ENCODE measurements around the gene CALY. TPM values are rescaled to one million over a fixed set of nuclear protein-coding genes. Genes with fewer than 3 reads are reported as not detected.

CALY gene
- total RNA-seq, 1 experiment from 2014 or later: 1.9 TPM

DNA sequence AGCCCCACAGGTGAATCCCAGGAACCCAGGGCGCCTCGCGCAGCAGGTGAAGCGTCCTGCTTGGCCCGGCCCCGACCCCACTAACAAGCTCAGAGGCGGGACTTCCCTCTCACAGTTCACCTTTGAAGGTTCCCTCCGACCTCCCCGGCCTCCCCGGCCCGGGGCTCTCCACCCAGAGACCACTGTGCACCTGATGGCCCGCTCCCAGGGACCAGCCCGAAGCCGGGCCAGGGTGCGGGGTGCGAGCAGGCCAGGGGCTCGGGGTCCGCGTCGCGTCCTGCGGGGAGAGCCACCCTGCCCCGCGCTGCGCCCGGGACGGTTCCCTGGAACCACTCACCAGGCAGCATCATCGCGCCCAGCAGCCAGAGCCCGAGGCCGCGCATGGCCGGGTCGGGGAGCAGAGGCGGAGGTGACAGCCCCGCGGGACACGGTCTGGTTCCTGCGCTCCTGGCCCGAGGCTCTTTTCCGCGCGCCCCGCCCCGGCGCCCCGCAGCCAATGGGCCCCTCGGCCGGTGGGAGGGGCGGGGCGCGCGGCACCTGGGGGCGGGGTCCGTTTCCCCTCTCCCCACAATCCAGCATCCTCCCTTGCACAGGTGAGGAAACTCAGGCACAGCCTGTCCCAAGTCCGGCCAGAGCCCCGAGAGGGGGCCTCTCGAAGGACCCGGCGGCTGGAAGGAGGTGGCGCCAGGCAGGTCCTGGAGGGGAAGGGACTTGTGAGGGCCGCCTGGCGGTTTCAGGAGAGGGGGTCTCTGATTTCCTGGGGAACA, 60.1 kb downstream of the CALY start, which contains the start of gene ADAM8:
ADAM8 (minus strand) TSS at position 434 of the 767 bp plus-strand sequence; CDS start at position 383, 51 bp downstream.
- 0 out of 2 replicates have a peak, but pooled peaks have one; percentile 5 for ATAC-seq
- no peak within 1 kb of the TSS for H3K27ac ChIP-seq (ENCODE audit: low read length)
- POLR2A ChIA-PET: no interaction called here
- H3K4me1 ChIP-seq (ENCODE audit: control insufficient read depth, insufficient read depth, low read length): peaks cover 44% of the 10 kb centered on the region
- H3K4me3 ChIP-seq (ENCODE audit: low read depth in 2 of 2, low read length in 2 of 2): no peak within 1 kb of the TSS
- CTCF ChIA-PET: interaction anchor here (1.2 kb wide), 1 partner anchor 53 kb away, joined by 3 read pairs; no protein-coding TSS in a partner anchor
- no peaks in the 10 kb centered on the region for H3K36me3 ChIP-seq (ENCODE audit: control insufficient read depth, insufficient read depth, low read length)
- TF ChIP-seq, protein P1, sequence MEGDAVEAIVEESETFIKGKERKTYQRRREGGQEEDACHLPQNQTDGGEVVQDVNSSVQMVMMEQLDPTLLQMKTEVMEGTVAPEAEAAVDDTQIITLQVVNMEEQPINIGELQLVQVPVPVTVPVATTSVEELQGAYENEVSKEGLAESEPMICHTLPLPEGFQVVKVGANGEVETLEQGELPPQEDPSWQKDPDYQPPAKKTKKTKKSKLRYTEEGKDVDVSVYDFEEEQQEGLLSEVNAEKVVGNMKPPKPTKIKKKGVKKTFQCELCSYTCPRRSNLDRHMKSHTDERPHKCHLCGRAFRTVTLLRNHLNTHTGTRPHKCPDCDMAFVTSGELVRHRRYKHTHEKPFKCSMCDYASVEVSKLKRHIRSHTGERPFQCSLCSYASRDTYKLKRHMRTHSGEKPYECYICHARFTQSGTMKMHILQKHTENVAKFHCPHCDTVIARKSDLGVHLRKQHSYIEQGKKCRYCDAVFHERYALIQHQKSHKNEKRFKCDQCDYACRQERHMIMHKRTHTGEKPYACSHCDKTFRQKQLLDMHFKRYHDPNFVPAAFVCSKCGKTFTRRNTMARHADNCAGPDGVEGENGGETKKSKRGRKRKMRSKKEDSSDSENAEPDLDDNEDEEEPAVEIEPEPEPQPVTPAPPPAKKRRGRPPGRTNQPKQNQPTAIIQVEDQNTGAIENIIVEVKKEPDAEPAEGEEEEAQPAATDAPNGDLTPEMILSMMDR (IDR thresholded peaks at IDR 0.05): no peak
- no peak for TF ChIP-seq TCF7L2 (IDR thresholded peaks at IDR 0.05; ENCODE audit: low read depth, low read length)
- no peak for TF ChIP-seq REST (IDR thresholded peaks at IDR 0.05; ENCODE audit: insufficient read depth in 1 of 2, low read depth in 2 of 2, low read length in 1 of 2)
- TF ChIP-seq POLR2AphosphoS5 (IDR thresholded peaks at IDR 0.05; ENCODE audit: low read depth, low read length): no peak
- no peak for TF ChIP-seq SIN3A (IDR thresholded peaks at IDR 0.05; ENCODE audit: borderline replicate concordance, insufficient read depth, low read depth, low read length)
- BruUV-seq (replicated peaks): no TSS peak
- no peak for DNase-seq (ENCODE audit: low read depth, low spot score)
- no peaks in the 10 kb centered on the region for H3K9me3 ChIP-seq (ENCODE audit: control insufficient read depth, insufficient read depth, low read depth, low read length)
- intact Hi-C loops (cut with micrococcal nuclease; ENCODE audit: unreplicated experiment) (no loop called here), in situ Hi-C loops (cut with HindIII; ENCODE audit: low pct_unique_long_range_greater_than_20kb, low sequenced_read_pairs) (no loop called here)
- H3K27me3 ChIP-seq (ENCODE audit: control insufficient read depth, insufficient read depth, low read length): no peaks in the 10 kb centered on the region

DNA sequence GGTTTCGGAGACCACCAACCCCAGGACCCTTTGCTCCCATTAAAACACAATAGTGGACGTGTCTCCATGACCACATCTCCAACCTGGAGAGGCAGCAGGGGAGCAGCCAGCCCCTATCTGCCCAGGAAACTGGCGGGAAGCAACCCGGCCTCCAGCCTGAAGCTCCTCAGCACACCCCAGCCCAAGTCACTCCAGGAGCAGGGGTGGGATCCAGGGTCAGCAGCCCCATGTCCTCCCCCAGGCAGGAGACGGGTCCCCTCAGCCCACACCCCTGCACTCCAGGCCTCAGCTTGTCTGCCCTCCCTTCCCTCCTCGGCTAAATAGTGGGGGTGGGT, 60.6 kb downstream of the CALY start:
- ChIA-PET CTCF (no interaction called here), POLR2A (no interaction called here)
- Histone ChIP-seq H3K4me3 (ENCODE audit: low read depth in 2 of 2, low read length in 2 of 2) (no peak overlapping the region), H3K4me1 (ENCODE audit: control insufficient read depth, insufficient read depth, low read length) (peaks cover 44% of the 10 kb centered on the region), H3K36me3 (ENCODE audit: control insufficient read depth, insufficient read depth, low read length) (no peaks in the 10 kb centered on the region), H3K27ac (ENCODE audit: low read length) (no peak overlapping the region), H3K27me3 (ENCODE audit: control insufficient read depth, insufficient read depth, low read length) (no peaks in the 10 kb centered on the region), H3K9me3 (ENCODE audit: control insufficient read depth, insufficient read depth, low read depth, low read length) (no peaks in the 10 kb centered on the region)
- ATAC-seq (no peak), DNase-seq (ENCODE audit: low read depth, low spot score) (no peak)
- intact Hi-C loops (cut with micrococcal nuclease; ENCODE audit: unreplicated experiment) (no loop called here), in situ Hi-C loops (cut with HindIII; ENCODE audit: low pct_unique_long_range_greater_than_20kb, low sequenced_read_pairs) (no loop called here)
- BruUV-seq (replicated peaks): no TSS peak
- TF ChIP-seq SIN3A (IDR thresholded peaks at IDR 0.05; ENCODE audit: borderline replicate concordance, insufficient read depth, low read depth, low read length) (no peak), TCF7L2 (IDR thresholded peaks at IDR 0.05; ENCODE audit: low read depth, low read length) (no peak), REST (IDR thresholded peaks at IDR 0.05; ENCODE audit: insufficient read depth in 1 of 2, low read depth in 2 of 2, low read length in 1 of 2) (no peak), POLR2AphosphoS5 (IDR thresholded peaks at IDR 0.05; ENCODE audit: low read depth, low read length) (no peak)
- TF ChIP-seq, protein P1 (IDR thresholded peaks at IDR 0.05): no peak
